Kidney glomerular epithelial cell (primary cell): ENCODE results near the gene BNIP3.

Experiments
- DNase-seq: peaks from one replicate; lab custom pipeline; 2025; lab: John Stamatoyannopoulos, UW

Gene BNIP3, protein sequence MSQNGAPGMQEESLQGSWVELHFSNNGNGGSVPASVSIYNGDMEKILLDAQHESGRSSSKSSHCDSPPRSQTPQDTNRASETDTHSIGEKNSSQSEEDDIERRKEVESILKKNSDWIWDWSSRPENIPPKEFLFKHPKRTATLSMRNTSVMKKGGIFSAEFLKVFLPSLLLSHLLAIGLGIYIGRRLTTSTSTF

GRCh38 chr10:131981429-131982184, at the start of gene BNIP3:
TSS of gene BNIP3 (minus strand) at chr10:131981923. CDS start at chr10:131981806, 117 bp downstream.
- peak; percentile 83 for DNase-seq

GRCh38 chr10:132030898-132031463, 49.3 kb upstream of the BNIP3 start:
- no peak for DNase-seq

DNA sequence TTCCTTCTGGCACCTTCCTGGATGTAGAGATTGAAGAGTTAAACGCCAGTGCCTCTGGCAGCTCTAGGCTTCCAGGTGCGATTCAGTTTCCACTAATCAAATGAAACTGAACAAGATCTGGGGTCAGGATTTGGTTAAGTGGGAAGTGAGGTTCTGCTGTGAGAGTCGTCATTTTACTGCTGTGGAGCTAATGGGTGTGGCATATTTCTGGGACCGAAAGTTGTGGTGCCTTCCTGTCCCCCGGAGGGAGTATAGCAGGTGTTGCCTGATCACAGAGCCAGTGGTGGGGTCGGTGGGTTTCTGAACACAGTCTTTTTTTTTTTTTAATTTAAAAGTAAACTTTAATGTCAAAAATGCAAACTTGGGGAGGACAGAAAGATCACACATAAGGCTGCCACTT, 47.0 kb upstream of the BNIP3 start:
- DNase-seq = no peak

DNA sequence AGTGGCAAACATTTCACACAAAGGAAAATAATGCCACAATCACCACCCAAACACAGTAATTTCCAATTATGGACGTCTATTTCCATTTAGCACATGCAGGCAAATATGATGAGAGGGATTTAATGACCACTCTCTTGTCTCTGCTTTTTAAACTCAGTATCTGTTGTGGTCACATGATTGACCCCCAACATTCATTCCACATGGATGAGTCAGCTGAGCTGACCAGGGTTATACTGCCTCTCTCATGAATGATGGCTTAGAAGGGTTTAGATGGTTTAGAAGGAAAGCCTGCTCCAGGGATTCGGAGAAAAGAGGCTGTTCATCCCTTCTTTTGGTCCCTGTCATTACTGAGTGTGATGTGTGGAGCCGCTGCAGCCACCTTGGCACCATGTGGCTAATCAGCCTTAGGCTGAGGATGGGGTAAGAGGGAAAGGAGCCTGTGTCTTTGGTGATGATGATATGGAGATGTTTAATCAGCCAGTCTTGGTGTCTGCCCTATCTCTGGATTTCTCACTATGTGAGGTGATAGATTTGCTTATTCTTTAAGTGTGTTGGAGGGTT, 45.8 kb upstream of the BNIP3 start:
- DNase-seq = no peak

DNA sequence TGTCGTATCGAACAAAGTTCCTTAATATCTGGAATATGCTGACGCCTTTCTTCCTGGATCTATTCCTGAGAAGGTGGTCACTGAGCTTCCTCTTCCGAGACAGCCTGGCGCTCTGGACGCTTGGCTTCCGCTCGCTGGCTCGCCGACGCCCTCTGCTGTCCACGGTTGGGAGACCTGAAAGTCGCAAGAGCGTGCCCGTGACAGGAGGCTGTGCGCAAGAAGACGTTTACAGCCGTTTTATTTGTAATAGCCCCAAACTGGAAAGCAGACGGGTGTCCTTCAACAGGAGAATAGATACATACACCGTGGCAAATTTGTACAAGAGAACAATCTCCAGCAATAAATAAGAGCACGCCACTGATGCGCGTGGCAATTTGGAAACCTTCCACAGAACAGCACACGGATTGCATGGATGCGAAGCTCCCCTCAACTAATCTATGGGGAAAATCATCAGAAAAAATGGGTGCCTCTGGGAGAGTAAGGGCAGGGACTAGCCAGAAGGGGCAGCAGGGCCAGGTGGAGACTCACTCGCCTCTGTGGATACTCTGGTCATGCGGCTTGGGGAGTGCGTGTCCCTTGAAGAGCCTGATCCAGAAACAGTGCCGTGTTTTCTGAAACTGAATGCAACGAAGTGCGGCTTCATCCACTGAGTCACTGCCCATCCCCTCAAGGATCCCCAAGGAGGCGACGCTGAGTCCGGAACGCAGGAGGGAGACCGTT, 41.5 kb upstream of the BNIP3 start:
- peak; percentile 24 for DNase-seq

DNA sequence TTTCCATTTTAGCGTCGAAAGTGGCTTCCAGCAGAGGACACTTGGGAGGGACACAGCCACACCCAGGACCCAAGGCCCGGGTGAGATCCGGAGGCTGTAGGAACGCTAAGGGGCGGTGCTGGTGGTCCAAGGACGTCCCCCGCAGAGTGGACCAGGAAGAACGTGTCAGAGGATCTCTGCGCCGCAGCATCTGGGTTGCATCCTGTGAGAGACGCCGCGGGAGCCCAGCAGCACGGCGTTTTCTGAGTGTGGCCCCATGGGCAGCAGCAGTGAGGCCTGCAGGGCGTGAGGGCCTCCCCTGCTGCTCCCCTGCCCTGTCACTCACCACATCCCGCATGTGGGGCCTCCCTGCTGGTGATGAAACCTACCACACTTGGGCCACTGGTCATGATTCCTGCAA, 40.5 kb upstream of the BNIP3 start:
- no peak for DNase-seq

GRCh38 chr10:132021504-132022143, 39.9 kb upstream of the BNIP3 start:
- no peak for DNase-seq

DNA sequence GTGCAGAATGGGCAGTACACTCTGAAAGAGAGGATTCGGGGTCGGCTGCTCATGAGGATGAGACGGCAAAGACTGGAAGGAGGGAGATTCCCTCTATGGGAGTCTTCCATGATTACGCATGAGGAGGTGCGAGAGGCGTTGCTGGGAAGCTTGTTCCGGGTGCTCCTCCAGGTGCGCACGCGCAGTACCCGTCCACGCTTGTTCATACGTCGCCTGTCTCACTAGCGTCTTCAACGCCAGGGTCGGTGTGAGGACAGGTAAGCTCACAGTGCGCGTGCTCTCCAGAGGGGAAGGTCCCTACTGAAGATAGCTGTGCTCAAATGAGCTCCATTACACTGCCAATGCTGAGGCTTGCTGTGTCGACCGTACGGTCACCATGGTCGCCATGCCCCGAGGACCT, 39.3 kb upstream of the BNIP3 start:
- DNase-seq = no peak

GRCh38 chr10:132020456-132020855, 38.7 kb upstream of the BNIP3 start:
- no peak for DNase-seq

- DNase-seq = no peak
Measured at GRCh38 chr10:132019366-132019765, 37.6 kb upstream of the BNIP3 start.

DNA sequence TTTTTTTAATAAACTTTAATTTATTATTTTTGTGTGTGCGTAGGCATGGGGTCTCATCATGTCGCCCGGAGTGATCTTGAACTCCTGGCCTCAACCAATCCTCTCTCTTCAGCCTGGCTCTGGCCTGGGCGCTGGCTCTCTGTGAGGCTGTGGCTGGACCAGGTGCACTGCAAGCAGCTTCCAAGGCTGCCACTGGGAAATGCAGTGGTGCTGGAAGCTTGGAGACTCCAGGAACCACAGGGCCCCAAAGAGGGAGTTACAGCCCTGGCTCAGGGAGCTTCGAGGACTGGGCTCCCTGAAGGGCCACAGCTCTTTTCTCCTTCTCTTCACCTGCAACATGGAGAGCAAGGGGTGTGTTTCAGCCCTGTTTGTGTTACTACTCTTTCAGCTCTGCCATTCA, 36.7 kb upstream of the BNIP3 start:
- DNase-seq = no peak

DNA sequence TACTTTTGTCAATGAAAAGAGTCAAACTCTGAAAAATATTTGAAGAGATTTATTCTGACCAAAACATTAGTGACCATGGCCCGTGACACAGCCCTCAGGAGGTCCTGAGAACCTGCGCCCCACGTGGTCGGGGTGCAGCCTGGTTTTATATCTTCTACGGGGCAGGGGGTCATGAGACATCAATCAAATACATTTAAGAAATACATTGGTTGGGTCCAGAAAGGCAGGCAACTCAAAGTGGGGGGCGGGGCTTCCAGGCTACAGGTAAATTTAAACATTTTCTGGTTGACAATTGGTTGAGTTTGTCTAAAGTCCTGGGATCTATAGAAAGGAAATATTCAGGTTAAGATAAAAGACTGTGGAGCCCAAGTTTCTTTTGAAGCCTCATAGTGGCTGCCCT, 34.8 kb upstream of the BNIP3 start:
- DNase-seq = no peak

GRCh38 chr10:132011445-132011844, 29.7 kb upstream of the BNIP3 start:
- no peak for DNase-seq

DNA sequence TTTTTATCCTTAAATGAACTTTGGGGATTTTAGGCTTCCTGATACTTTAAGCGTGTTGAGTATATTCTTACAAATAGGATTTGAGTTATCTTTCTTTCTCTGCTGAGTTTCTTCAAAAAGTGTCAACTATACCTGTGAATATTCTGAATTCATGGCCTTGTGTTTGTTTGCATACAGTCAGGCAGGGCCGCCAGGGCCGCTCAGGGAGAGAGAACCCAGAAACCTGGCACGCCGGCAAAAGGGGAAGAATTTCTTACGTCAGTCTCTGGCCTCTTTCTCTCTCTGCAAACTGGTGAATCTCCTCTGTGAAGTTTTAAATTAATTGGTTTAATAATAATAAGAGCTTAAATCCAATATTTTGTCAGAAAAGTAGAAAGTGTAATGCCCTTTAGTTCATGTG, 29.3 kb upstream of the BNIP3 start:
- DNase-seq = no peak

GRCh38 chr10:132010483-132010882, 28.8 kb upstream of the BNIP3 start:
- DNase-seq = no peak

GRCh38 chr10:132009575-132009974, 27.9 kb upstream of the BNIP3 start:
- DNase-seq = no peak

DNA sequence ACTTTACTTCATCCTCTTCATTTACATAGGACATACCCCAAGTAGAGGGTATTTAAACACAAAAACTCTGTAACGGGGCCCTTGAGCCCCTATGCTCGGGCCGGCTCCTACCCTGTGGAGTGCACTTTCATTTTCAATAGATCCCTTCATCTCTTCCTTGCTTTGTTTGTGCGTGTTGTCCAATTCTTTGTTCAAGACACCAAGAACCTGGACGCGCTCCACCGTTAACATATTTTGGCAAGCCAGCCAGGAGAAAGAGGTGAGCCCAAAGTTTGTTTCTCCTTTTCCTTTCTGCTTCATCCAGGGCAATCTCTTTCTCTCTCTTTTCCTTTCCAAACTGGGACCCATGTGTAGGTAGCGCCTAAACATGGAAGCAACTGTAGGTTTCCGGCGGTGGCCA, 26.0 kb upstream of the BNIP3 start:
- no peak for DNase-seq

GRCh38 chr10:132006966-132007365, 25.2 kb upstream of the BNIP3 start:
- DNase-seq = no peak

DNA sequence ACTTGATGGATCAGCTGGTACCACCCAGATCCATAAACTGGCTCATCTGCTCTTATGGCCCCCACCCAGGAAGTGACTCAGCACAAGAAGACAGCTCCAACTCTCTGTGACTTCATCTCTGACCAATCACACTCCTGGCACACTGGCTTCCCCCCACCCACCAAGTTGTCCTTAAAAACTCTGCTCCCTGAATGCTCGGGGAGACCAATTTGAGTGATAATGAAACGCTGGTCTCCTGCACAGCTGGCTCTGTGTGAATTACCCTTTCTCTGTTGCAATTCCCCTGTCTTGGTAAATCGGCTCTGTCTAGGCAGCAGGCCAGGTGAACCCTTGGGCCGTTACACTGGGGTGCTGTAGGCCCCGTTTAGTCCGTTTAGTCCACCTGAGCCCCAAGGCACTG, 23.4 kb upstream of the BNIP3 start:
- no peak for DNase-seq

GRCh38 chr10:132004052-132004451, 22.3 kb upstream of the BNIP3 start:
- no peak for DNase-seq

DNA sequence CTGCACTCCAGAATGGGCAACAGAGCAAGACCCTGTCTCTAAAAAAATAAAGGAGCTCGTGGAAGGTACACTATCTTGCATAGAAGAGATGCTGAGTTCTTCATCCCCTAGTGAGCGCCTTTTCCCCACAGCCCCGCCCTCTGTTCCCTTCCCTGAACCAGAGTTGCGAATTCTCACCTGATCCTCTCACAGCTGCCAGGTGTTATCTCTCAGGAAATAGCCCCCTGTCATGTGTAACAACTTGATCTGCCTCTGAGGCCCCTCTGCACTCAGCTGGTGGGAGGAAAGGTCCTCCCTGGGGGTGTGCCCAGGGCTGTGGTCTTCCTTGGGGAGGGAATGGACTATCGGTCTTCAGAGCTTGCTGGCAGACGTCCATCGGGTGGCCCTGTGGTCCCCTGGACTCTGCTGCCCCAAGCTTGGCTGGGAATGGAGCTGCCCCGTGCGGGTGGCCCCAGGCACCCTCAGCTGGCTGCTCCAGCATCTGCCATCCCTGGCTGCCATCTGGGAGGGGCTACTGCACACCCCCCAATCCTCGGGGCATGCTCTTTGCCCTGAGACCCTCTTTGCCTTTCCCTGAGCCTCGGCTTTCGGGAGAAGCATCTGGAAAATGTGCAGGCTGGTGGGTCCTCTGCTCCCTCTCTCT, 21.7 kb upstream of the BNIP3 start:
- no peak for DNase-seq

DNA sequence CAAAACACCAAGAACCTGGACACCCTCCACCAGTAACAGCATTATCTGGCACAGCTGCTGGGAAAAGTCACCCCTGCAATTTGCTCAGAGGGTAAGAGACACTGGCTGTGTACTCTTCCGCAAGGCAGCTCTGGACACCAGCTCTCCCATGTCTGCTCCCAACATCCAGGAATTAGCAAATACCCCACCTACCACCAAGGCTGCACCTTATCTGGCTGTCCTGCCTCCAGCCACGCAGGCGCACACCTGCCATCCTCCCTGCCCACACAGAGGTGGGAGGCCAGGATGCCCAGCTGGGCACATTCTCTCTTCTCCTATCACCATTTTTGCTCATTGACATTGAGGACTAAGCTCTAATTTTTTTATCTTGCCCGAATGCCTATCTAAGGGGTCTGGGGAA, 20.3 kb upstream of the BNIP3 start:
- DNase-seq = no peak
